AG10803 (cell line): Measurements from ENCODE around the gene ZNF679.
A peak's percentile ranks its signal among the peaks of the same experiment; 100 is the strongest.
"Not testable (repeated sequence)": the region's sequence is repeated elsewhere in the genome, so short reads cannot be mapped to it uniquely, and the experiment has no call there.

Experiments
- DNase-seq: peaks from one replicate; pipeline ENCODE4 v3.0.0; 2010; ENCODE audit warnings: low read depth
- H3K4me3 ChIP-seq: 2 replicates; pipeline ENCODE4 v1.5.1; 2011; ENCODE audit warnings: mild to moderate bottlenecking, low read length, control low read depth
- CTCF ChIP-seq: conservative IDR thresholded peaks from 2 replicates; pipeline ENCODE4 v1.5.1; 2011; ENCODE audit warnings: mild to moderate bottlenecking, low read length, control low read depth, inconsistent platforms

Gene ZNF679

GRCh38 chr7:64277630-64278029 lies 49.4 kb downstream of the ZNF679 start:
- no peak overlapping the region for H3K4me3 ChIP-seq
- TF ChIP-seq CTCF = no peak
- DNase-seq = no peak

DNA sequence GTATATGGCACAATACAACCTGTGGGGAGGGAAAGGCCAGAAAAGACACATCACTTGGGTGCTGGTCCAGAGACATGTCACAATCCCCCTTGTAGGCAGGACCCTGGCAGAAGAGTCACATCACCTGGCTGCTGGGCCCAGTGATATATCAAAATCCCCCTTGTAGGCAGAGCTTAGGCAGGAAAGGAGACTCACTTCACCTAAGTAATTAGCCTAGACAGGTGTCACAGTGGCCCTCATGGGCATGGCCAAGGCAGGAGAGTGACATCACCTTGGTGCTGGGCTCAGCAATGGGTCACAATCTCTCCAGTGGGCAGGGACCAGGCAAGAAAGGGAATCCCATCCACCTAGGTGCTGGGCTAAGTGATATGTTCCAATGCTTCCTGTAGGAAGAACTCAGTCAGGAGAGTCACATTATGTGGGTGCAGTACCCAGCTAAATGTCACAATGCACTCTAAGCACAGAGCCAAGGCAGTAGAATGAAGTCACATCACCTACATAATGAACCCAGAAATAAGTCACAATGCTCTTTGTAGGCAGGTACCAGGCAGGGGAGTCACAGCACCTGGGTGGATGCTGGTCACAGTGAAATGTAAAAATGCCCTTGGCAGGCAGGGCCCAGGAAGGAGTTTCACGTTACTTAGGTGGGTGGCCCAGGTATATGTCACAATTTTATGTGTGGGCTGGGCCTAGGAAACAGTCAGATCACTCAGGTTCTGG lies 66.6 kb downstream of the ZNF679 start:
- H3K4me3 ChIP-seq = no peak overlapping the region
- TF ChIP-seq CTCF = no peak
- no peak for DNase-seq

- H3K4me3 ChIP-seq, DNase-seq: not testable (repeated sequence)
These were observed 69.1 kb downstream of the ZNF679 start for GRCh38 chr7:64297418-64297817.

GRCh38 chr7:64300641-64301405 lies 72.5 kb downstream of the ZNF679 start:
- H3K4me3 ChIP-seq = no peak overlapping the region
- no peak for DNase-seq
- no peak for TF ChIP-seq CTCF

GRCh38 chr7:64307254-64308015 lies 79.2 kb downstream of the ZNF679 start:
- H3K4me3 ChIP-seq = peak overlapping the region; percentile 73
- peak; percentile 86 for DNase-seq
- TF ChIP-seq CTCF = 0 out of 2 replicates have a peak, but pooled peaks have one; percentile 8

DNA sequence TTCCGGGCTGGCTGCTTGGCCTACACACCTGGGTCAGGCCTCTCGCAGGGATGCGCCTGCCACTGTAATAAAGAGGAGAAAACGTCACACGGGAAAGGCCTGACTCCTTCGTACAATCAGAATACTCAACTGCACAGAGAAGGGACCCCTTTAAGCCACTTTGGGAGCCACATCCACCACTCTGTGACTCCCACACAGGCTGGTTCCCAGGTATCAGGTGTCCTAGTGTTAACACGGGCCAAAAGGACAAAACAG lies 79.7 kb downstream of the ZNF679 start:
- peak overlapping the region; percentile 73 for H3K4me3 ChIP-seq
- TF ChIP-seq CTCF = no peak
- DNase-seq = no peak

- DNase-seq = no peak
- no peak for TF ChIP-seq CTCF
- no peak overlapping the region for H3K4me3 ChIP-seq
These were observed 82.2 kb downstream of the ZNF679 start for GRCh38 chr7:64310426-64310825.
